ENCODE measurements around the gene ADAM30.
"Not testable (repeated sequence)": the region's sequence is repeated elsewhere in the genome, so short reads cannot be mapped to it uniquely, and the experiment has no call there.

ADAM30 gene

DNA sequence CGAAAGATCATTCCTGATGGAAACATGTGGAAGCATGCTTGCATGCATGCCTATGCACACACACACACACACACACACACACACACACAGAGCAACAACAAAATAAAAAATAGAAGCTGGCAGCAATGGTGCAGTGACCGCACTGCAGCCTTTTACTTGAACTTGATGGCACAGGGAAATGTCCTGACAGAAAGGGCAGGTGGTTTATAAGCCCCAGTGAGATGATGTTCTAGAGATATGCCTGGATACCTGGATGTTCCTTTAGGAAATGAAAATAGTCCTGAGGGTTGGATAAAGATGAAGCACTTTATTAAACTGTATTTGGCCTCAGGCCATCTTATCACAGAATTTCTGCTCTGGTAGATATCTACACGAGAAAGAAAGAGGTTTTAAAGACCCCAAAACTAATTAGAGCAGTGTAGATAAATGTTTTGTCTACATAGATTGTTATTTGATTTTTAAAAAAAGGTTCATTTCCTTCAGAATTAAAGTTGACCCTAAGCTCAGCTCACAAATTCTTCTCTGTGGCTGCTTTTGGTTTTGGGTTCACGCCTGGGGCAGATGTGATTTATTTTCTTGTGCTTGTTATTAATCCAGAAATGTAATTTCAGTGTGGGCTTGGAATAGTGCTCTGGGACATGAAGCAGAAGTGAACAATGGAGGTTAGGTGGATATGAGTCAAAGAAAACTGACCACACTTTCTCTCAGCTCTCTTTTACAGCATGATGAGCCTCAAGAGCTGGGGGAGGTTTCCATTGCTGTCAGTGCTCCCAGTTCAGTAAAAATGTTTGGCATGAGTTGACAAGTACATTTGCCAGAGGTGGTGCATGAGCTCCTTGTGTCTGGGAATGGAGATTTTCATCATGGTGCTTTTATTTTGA, 22.9 kb downstream of the ADAM30 start:
- DNase-seq = no peak

DNA sequence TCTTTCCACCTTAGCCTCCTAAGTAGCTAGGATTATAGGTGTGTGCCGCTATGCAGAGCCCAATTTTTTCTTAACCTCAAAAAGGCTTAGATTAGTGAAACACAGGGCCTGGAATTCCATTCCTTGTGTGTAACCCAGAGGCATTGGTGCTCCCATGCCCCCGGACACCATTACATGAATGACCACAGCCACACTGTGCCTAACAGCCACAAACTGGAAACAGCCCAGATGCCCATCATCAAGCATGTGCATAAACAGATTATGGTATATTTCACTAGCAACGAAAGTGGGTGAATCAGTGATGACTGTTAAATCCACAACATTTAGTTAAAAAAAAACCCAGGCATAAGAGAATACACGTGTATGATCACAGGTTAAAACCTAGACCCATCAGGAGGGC, 24.4 kb downstream of the ADAM30 start:
- DNase-seq = no peak

DNA sequence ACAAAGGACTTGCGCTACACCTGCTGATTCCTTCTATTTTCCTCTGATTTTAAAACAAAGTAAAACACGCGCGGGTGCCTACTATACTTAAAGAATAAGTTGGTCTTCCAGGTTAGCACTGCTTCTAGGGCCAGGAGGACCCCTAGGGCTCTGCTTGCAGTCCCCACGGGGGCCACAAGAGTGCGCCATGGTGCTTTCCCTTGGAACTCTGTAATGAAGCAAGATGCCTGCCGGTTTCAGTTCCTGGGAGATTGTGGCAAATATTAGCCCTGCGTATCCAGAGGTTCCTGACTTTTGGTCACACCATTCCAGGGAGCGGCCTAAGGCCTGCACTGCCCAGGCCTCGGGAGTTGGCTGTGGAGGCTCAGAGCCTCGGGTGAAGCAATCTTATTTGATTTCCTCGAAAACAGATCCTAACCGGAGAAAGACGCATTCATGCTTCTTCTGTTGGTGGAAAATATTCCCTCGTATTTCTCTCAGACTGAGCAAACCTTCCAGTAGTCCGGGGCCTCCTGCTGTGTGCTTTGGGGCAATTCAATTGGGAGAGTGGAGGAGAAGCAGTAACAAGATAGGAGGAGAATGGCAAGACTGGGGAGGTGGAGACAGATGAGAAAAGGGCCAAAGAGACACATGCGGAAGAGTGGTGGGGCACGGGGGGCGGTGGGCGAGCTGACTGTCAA, 25.3 kb downstream of the ADAM30 start:
- DNase-seq = peak; percentile 29

DNA sequence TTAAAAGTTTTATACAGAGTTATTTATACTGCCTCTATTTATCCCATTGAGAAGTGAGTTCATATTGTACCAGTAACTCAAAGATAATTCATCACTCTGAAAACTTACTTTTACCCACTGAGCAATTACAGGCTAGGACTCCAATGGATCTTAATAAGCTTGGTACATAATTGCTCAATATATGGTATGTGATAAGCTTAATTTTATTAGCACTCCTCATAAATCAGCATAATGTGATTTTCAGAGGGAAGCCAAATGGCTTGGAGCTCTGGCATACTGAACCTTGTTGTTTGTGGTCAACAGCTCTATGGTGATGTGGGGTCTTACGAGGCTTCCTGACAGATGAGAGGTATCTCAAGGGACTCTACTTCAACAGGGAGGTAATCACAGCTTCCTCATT, 26.3 kb downstream of the ADAM30 start:
- DNase-seq = no peak

DNA sequence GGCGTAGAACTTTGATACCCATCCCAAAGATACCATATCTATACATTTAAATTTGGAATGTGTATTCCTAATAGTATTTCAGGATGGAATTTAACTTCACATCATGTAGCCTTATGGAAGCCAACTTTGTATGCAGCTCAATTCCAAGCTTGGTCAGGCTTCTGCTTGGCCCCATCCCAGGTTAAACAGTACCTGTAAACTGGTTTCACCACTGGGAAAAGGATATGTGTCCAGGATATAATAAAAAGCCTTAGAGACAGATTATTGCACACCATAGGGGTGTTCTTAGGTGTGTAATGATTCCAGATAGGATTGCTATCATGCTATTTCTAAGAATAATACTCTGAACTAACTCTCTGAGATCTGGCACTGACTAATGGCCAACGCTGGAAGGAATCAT, 28.1 kb downstream of the ADAM30 start:
- no peak for DNase-seq

DNA sequence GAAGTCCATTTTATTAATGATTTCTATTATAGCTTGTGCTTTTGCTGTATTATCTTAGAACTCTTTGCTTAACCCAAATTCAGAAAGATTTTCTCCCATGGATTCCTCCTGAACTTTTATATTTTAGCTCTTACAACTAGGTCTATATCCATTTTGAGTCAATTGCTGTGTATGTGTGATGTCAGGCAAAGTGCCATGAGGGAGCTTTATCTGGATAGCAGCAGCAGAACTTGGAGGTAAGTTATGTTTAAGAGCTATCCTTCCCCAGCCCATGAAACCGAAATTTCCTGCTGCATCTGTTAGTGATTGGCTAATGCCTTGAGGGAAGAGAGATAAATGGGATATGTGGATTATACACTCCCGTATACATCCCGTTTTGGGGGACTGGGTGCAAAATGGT, 29.9 kb downstream of the ADAM30 start:
- DNase-seq = no peak

DNA sequence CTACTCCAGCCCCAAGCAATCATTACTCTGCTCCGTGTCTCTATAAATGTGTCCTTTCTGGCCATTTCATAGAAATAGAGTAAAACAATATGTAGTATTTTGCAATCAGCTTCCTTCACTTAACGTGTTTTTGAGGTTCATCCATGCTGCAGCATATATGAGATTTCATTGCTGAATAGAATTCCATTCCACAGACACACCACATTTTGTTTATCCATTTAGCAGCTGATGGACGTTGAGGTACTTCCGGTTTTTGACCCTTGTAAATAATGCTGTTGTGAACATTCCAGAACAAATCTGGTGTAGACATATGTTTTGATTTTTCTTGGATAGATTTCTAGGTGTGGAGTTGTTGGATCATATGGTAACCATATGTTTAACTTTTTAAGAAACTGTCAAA, 30.7 kb downstream of the ADAM30 start:
- no peak for DNase-seq

DNA sequence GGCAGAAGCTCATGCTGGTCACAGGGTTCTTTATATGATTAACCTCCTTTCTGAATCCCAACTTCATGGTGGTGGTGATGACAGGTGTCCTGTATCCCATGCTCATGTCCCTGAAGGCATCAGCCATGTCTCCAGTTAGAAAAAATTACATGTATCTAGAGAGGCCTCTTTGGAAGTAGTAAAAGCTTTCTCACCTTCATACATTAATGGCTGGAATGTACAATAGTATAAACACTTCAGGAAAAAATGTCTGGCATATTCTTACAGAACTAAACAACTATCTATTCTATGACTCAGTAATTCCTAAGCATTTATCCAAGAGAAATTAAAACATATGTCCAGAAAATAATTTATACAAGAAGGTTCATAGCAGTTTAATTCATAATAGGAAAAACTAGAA, 34.0 kb downstream of the ADAM30 start:
- no peak for DNase-seq

DNA sequence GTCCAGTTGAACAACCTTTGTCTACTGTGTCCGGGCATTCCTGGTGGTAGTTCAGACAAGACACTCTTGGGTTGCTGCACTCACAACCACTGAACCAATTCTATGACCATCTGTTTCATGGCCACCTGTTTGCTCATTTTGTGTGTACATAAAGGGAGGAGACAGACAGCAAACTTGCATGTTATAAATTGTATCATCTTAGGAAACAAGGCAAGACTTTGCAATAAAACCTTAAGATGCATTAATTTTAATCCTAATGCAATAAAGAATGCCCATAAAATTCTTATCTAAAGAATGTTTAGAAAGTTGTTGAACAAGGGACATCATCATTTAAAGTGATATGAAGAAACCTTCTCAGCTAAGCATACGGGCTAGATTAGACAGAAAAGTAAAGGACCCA, 34.8 kb downstream of the ADAM30 start:
- no peak for DNase-seq

DNA sequence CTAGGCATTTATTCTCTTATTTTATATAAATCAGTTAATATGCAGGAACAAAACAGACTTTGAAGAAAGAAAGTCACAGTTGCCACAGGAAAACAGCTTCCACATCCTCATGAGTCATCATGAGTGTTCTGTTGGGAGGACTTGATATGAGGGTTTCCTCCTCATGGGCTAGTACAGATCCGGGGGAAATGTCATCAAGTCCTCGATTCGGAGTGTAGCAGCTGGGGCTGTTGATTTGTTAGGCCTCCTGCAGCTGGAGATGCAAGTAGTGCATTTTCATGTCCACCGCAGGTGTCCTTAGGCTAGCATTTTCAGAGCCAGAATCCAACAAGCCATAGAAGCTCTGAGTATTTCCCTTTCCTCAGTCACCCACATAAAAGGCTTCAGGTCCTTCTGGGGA, 36.7 kb downstream of the ADAM30 start:
- no peak for DNase-seq

DNA sequence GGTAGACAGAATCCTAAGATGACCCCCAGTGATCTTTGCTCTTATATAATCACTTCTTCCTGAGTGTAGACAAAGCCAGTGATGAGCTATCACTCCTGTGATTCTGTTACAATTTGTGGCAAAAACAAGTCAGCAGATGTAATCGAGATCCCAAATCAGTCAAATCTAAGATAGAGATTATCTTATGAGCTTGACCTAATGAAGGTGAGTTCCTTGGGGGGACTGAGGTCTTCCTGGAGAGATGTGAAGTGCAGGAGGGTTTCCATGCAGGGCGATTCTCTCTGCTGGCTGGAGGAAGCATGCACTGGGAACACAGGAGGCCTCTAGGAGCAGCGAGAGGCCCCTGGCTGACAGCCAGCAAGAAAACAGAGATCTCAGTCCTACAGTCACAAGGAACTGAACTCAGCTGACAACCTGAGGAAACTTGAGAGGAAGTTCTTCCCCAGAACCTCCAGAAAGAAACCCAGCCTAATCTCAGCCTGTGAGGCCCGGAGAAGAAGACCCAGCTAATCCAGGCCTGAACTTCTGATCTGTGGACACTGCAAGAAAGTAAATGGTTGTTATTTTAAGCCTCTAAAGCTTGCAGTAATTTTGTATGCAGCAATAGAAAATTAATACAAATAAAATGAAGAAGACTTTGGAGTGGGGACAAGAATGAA, 37.6 kb downstream of the ADAM30 start:
- not testable (repeated sequence) for DNase-seq

DNA sequence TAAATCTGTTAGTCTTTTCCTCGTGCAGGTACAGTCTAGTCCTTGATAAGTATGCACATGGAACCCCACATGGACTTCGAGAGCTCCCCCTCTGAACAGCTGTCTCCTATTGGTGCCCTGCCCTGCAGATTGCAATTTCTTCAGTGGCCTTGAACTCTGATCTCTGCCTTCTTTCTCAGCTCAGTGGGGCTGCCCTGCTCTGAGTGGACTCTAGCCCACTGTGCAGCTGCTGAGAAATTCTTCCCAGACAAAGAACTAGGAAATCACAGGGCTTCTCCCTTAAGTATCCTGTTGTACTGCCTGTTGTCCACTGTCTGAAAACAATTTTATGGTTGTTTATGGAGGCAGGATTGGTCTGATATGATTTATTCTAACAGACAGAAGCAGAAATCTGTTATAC, 38.2 kb downstream of the ADAM30 start:
- DNase-seq = no peak

DNA sequence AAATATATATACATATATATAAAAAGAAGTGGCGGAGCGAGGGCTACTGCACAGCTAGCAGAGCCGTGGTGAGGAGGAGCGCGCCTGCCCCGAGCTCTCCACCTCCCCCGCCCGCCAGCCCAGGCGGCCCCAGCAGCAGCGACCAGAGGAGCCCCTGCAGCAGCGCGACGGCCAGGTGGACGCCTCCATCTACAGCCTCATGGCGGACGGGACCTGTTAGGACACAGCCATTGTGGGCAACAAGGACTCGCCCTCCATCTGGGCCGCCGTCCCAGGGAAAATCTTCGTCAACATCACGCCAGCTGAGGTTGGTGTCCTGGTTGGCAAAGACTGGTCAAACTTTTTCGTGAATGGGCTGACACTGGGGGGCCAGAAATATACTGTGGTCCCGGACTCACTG, 43.2 kb downstream of the ADAM30 start:
- no peak for DNase-seq

DNA sequence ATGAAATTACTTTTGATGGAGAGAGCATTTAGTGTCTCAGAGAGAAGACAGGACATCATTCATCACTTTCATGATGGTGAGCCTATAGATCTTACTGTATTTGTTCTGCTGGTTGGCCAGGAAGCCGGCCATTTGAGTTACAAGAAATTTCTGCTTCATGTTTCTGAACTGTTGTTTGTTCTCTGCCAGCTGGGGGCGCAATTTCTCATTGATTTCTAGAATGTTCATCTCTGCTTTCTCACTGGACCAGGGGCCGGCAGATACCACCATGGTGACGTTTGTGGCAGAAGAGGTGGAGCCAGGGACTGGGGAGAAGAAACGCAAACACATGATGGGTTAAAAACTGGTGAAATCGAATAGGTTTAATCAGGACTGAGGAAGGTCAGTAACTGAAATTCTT, 52.1 kb downstream of the ADAM30 start:
- DNase-seq = not testable (repeated sequence)
